HL-60 (cell line): ENCODE data around the gene EXOC4.

Source experiments
- DNase-seq, 2 experiments: peaks; one replicate each; pipeline ENCODE4 v3.0.0-alpha.2; 2010 to 2020; ENCODE audit warnings: low read depth in 1 of 2, low spot score in 1 of 2
- H3K27ac ChIP-seq: fragments of 250-450 bp; sonication (Bioruptor Pico); replicated peaks from 2 replicates; pipeline ENCODE4 v1.5.1; 2020; ENCODE audit warnings: mild to moderate bottlenecking, moderate library complexity
- H3K27me3 ChIP-seq: fragments of 250-450 bp; sonication (Bioruptor Pico); 2 replicates; pipeline ENCODE4 v1.5.1; 2021; ENCODE audit warnings: mild to moderate bottlenecking, moderate library complexity; ENCODE audit not compliant: insufficient read depth, poor library complexity, severe bottlenecking
- H3K4me3 ChIP-seq: replicated peaks from 2 replicates; pipeline ENCODE4 v1.5.1; 2011; ENCODE audit warnings: mild to moderate bottlenecking, control low read depth, low read length; ENCODE audit not compliant: insufficient read depth
- CTCF ChIP-seq: IDR thresholded peaks from one replicate; pipeline ENCODE4 v1.5.1; 2011; ENCODE audit warnings: low read length, control low read depth, inconsistent platforms; ENCODE audit not compliant: insufficient read depth
- GABPA ChIP-seq: IDR thresholded peaks from 2 replicates; pipeline ENCODE4 v1.6.1; 2012; ENCODE audit warnings: low read depth
- POLR2AphosphoS5 ChIP-seq: IDR thresholded peaks from 2 replicates; pipeline ENCODE4 v1.6.1; 2012; ENCODE audit warnings: low read depth
- REST ChIP-seq: IDR thresholded peaks from 2 replicates; pipeline ENCODE4 v1.6.1; 2012; ENCODE audit warnings: low read depth; ENCODE audit not compliant: insufficient replicate concordance
- SPI1 ChIP-seq: IDR thresholded peaks from 2 replicates; pipeline ENCODE4 v1.6.1; 2012; ENCODE audit warnings: low read depth, mild to moderate bottlenecking, borderline replicate concordance

The EXOC4 gene

GRCh38 chr7:133550811-133551210, 297.9 kb downstream of the EXOC4 start:
- no peak for DNase-seq
- Histone ChIP-seq H3K27ac (no peak overlapping the region), H3K27me3 (no peaks in the 10 kb centered on the region), H3K4me3 (no peak overlapping the region)
- TF ChIP-seq SPI1, result no peak
- TF ChIP-seq REST, result no peak
- TF ChIP-seq POLR2AphosphoS5, result no peak
- TF ChIP-seq CTCF, result no peak
- TF ChIP-seq GABPA, result no peak

GRCh38 chr7:133551466-133551865, 298.6 kb downstream of the EXOC4 start:
- H3K27me3 ChIP-seq, result no peaks in the 10 kb centered on the region
- no peak overlapping the region for H3K4me3 ChIP-seq
- no peak overlapping the region for H3K27ac ChIP-seq
- DNase-seq, result no peak
- TF ChIP-seq GABPA, result no peak
- TF ChIP-seq SPI1, result no peak
- no peak for TF ChIP-seq CTCF
- TF ChIP-seq REST, result no peak
- no peak for TF ChIP-seq POLR2AphosphoS5

GRCh38 chr7:133552079-133552478, 299.2 kb downstream of the EXOC4 start:
- DNase-seq, result no peak
- no peak for TF ChIP-seq POLR2AphosphoS5
- TF ChIP-seq SPI1, result no peak
- TF ChIP-seq CTCF, result no peak
- no peak for TF ChIP-seq GABPA
- no peak for TF ChIP-seq REST

More at GRCh38 chr7:133552079-133552478, 299.2 kb downstream of the EXOC4 start:
- Histone ChIP-seq H3K27me3 (no peaks in the 10 kb centered on the region), H3K4me3 (no peak overlapping the region), H3K27ac (no peak overlapping the region)
